Measurements from ENCODE around the gene ESR2. TPM values are rescaled to one million over a fixed set of nuclear protein-coding genes. Genes with fewer than 3 reads are reported as not detected.
"Not testable (repeated sequence)": the region's sequence is repeated elsewhere in the genome, so short reads cannot be mapped to it uniquely, and the experiment has no call there.

ESR2 gene
- total RNA-seq, 1 donor from 2014 or later, result 1.4 TPM

- no peak for DNase-seq
Observed at GRCh38 chr14:64196056-64196455, 98.1 kb downstream of the ESR2 start.

- no peak for DNase-seq
Observed at GRCh38 chr14:64195199-64195598, 99.0 kb downstream of the ESR2 start.

GRCh38 chr14:64194404-64194803, 99.8 kb downstream of the ESR2 start:
- no peak for DNase-seq

GRCh38 chr14:64193821-64194220, 100.3 kb downstream of the ESR2 start:
- no peak for DNase-seq

- no peak for DNase-seq
Observed at GRCh38 chr14:64191756-64192155, 102.4 kb downstream of the ESR2 start.

GRCh38 chr14:64190974-64191502, 103.1 kb downstream of the ESR2 start:
- no peak for DNase-seq

GRCh38 chr14:64187331-64187730, 106.8 kb downstream of the ESR2 start:
- no peak for DNase-seq

GRCh38 chr14:64186231-64187129, 107.7 kb downstream of the ESR2 start:
- no peak for DNase-seq

GRCh38 chr14:64185184-64185583, 109.0 kb downstream of the ESR2 start:
- no peak for DNase-seq

- no peak for DNase-seq
Observed at GRCh38 chr14:64184103-64184729, 110.0 kb downstream of the ESR2 start.

GRCh38 chr14:64182908-64183307, 111.3 kb downstream of the ESR2 start:
- not testable (repeated sequence) for DNase-seq

- DNase-seq, result no peak
Observed at GRCh38 chr14:64178814-64179213, 115.4 kb downstream of the ESR2 start.

GRCh38 chr14:64176330-64176729, 117.8 kb downstream of the ESR2 start:
- DNase-seq, result no peak

GRCh38 chr14:64174922-64175782, 119.0 kb downstream of the ESR2 start:
- DNase-seq, result no peak

GRCh38 chr14:64170181-64170580, 124.0 kb downstream of the ESR2 start:
- DNase-seq, result no peak

GRCh38 chr14:64159588-64159987, 134.6 kb downstream of the ESR2 start:
- no peak for DNase-seq

GRCh38 chr14:64158608-64159007, 135.6 kb downstream of the ESR2 start:
- DNase-seq, result no peak

- no peak for DNase-seq
Observed at GRCh38 chr14:64149921-64150320, 144.2 kb downstream of the ESR2 start.

- DNase-seq, result no peak
Observed at GRCh38 chr14:64147126-64147790, 146.9 kb downstream of the ESR2 start.

- no peak for DNase-seq
Observed at GRCh38 chr14:64137657-64138290, 156.4 kb downstream of the ESR2 start.

- no peak for DNase-seq
Observed at GRCh38 chr14:64126548-64126947, 167.6 kb downstream of the ESR2 start.
